ENCODE results near the gene GAPT. TPM values are rescaled to one million over a fixed set of nuclear protein-coding genes. Genes with fewer than 3 reads are reported as not detected.

GAPT gene

GRCh38 chr5:58545912-58546311 lies 54.7 kb downstream of the GAPT start:
- peaks cover 0 to 9% of the 10 kb centered on the region in 2 donors for H3K4me1 ChIP-seq (ENCODE audit: control insufficient read depth in 2 of 2, insufficient read depth in 1 of 2, low read depth in 1 of 2, low read length in 2 of 2)
- no peak overlapping the region for H2BK5ac ChIP-seq (ENCODE audit: low read length)
- no peak overlapping the region for H3K9ac ChIP-seq (ENCODE audit: low read depth, low read length, poor library complexity)
- no peak overlapping the region for H3K23ac ChIP-seq (ENCODE audit: low read depth, low read length, poor library complexity)
- no peak overlapping the region for H3K4me2 ChIP-seq (ENCODE audit: insufficient read depth, low read length, poor library complexity, severe bottlenecking)
- no peaks in the 10 kb centered on the region for H3K79me1 ChIP-seq (ENCODE audit: low read depth, low read length)
- H3K18ac ChIP-seq (ENCODE audit: low read length), result no peak overlapping the region
- no peak overlapping the region for H2AK5ac ChIP-seq (ENCODE audit: low read depth, low read length)
- no peak for DNase-seq (ENCODE audit: low spot score)
- no peak overlapping the region for H2BK15ac ChIP-seq (ENCODE audit: low read length)
- H3K27ac ChIP-seq (replicated peaks; ENCODE audit: low read length), result no peak overlapping the region
- no peak overlapping the region for H2BK12ac ChIP-seq (ENCODE audit: low read length)
- H3K27me3 ChIP-seq (ENCODE audit: control insufficient read depth in 3 of 3, insufficient read depth in 3 of 3, low read depth in 1 of 3, low read length in 3 of 3), result no peaks in the 10 kb centered on the region
- no peak overlapping the region for H2BK120ac ChIP-seq (ENCODE audit: low read depth, low read length)
- no peak overlapping the region for H4K8ac ChIP-seq (ENCODE audit: low read depth, low read length)
- H2AFZ ChIP-seq (ENCODE audit: low read length), result no peak overlapping the region
- no peak overlapping the region for H4K91ac ChIP-seq (ENCODE audit: low read depth, low read length, poor library complexity)
- H3K36me3 ChIP-seq (replicated peaks in 1 of 2; ENCODE audit: control insufficient read depth in 2 of 2, insufficient read depth in 2 of 2, low read length in 2 of 2), result no peaks in the 10 kb centered on the region
- H3K9me3 ChIP-seq (replicated peaks in 1 of 2; ENCODE audit: control insufficient read depth in 2 of 2, insufficient read depth in 1 of 2, low read depth in 1 of 2, low read length in 2 of 2), result peaks cover 0 to 5% of the 10 kb centered on the region in 2 donors
- H3K4me3 ChIP-seq (ENCODE audit: low read length in 2 of 2), result no peak overlapping the region
- H3K4ac ChIP-seq (ENCODE audit: low read length), result no peak overlapping the region
- H3K14ac ChIP-seq (ENCODE audit: low read length), result no peak overlapping the region

Small RNA genes lying within 50 kb of the gene (small RNA-seq; reads per million reads assigned to genes)
- gene MIR548AE2 (ENCODE audit: insufficient read depth), result not detected

Measured in neuronal stem cell (in vitro differentiated cells).